GM19397 (cell line): ENCODE data around the gene HES4.
"Not testable (repeated sequence)": the region's sequence is repeated elsewhere in the genome, so short reads cannot be mapped to it uniquely, and the experiment has no call there.

Source experiments
- ATAC-seq: cut with Tn5 transposase; IDR thresholded peaks from one replicate; pipeline ENCODE4 v1.9.1; 2021; ENCODE audit warnings: mild to moderate bottlenecking, moderate library complexity; ENCODE audit not compliant: unreplicated experiment

The HES4 gene

DNA sequence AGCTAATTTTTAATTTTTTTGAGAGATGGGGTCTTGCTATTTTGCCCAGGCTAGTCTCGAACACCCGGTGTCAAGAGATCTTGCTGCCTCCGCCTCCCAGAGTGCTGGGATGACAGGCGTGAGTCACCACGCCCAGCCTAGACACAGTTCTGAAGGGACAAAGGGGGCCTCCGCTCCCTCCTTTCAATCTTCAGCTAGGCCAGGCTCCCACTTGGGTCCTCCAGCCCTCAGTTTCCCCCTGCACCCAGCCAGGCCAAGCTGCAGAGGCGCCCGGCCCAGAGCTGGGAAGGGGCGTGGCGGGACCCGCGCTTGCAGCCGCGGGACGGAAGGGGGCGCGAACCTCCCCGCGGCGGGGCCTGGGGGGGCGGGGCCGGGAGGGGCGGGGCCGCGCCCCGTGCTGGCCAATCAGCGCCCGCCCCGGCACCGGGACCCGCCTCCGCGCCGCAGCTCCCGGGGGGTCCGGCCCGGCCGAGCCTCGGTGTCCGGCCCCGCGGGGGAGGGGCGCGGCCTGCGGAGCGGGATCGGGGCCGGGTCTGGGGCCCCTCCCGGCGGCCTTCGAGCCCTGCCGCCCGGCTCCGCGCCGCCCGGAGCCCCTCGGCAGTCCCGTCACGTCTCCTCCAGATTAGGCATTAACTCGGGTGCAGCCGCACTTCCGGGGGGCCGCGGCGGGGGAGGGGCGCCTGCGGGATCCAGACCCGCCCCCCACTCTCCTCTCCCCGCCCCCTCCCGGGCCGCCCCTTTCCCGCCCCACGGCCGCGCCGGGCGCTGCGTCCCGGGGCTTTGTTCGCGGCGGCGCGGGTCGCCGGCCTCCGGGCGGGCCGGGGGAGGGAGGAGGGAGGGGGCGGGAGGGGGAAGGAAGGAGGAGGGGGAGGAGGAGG, 19.5 kb upstream of the HES4 start:
- ATAC-seq, result peak; percentile 61

DNA sequence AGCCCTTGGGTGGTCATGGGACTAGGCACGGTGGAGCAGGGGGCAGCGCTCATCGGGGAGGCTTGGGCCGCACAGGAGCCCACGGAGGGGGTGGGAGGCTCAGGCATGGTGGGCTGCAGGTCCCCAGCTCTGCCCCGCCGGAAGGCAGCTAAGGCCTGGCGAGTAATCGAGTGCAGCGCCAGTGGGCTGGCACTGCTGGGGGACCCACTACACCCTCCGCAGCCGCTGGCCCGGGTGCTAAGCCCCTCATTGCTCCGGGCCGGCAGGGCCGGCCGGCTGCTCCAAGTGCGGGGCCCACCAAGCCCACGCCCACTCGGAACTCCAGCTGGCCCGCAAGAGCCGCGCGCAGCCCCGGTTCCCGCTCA, 18.4 kb upstream of the HES4 start:
- not testable (repeated sequence) for ATAC-seq

DNA sequence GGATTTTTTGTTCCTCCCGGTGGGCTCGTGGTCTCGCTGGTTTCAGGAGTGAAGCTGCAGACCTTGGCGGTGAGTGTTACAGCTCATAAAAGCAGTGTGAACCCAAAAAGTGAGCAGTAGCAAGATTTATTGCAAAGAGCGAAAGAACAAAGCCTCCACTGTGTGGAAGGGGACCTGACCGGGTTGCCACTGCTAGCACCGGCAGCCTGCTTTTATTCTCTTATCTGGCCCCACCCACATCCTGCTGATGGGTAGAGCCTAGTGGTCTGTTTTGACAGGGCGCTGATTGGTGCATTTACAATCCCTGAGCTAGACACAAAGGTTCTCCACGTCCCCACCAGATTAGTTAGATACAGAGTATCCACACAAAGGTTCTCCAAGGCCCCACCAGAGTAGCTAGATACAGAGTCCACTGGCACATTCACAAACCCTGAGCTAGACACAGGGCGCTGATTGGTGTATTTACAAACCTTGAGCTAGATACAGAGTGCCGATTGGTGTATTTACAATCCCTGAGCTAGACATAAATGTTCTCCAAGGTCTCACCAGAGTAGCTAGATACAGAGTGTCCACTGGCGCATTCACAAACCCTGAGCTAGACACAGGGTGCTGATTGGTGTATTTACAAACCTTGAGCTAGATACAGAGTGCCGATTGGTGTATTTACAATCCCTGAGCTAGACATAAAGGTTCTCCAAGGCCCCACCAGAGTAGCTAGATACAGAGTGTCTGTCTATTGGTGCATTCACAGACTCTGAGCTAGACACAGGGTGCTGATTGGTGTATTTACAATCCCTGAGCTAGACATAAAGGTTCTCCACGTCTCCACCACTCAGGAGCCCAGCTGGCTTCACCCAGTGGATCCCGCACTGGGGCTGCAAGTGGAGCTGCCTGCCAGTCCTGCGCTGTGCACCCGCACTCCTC, 17.8 kb upstream of the HES4 start:
- not testable (repeated sequence) for ATAC-seq

DNA sequence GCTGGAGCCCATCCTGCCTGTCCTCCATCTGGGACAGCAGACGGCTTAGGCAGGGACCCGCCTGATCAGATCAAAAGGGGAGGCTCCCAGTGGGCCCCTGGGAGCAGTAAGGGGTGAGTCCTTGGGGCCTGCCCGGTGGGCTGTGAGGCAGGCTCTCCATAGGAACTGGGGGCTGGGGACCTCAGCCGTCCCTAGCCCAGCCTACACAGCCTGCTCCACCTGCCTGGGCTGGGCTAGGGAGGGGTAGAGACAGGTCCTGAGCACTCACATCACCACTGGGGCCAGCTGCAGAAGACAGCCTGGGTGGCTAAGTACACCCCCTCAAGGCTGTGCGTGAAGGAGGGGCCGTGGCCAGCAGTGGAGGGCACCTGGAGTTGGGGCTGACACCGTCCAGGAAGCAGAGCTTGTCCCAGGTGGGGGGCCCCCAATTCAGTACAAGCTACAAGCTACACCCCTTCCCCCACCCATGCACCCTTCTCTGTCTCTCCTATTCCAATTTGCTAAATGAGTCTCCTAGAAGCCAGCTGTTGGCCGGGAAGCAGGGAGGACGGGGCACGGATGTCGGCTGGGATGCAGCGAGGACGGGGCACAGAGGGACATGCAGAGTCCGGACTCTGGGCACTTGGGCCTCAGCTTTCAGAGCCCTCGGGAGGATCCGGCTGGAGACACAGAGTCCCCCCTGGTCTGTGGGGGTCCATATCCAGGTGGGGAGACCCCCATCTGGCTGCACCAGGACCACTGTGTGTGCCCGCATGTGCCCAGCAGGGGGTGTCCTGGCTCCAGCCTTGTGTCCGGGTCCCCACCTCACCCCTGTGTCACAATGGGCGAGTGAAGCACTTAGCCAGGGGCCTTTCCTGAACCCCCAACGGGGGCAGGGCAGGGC, 15.1 kb upstream of the HES4 start:
- no peak for ATAC-seq

DNA sequence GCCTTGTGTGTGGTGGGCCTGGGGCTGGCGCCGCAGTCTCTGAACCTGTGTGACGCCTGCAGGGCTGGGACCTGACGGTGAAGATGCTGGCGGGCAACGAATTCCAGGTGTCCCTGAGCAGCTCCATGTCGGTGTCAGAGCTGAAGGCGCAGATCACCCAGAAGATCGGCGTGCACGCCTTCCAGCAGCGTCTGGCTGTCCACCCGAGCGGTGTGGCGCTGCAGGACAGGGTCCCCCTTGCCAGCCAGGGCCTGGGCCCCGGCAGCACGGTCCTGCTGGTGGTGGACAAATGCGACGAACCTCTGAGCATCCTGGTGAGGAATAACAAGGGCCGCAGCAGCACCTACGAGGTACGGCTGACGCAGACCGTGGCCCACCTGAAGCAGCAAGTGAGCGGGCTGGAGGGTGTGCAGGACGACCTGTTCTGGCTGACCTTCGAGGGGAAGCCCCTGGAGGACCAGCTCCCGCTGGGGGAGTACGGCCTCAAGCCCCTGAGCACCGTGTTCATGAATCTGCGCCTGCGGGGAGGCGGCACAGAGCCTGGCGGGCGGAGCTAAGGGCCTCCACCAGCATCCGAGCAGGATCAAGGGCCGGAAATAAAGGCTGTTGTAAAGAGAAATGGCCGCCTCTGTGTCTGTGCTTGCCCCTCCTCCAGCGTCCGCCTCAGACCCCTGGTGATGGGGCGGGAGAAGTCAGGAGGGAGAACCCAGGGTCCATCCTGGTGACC, 14.2 kb upstream of the HES4 start:
- ATAC-seq, result peak; percentile 4

DNA sequence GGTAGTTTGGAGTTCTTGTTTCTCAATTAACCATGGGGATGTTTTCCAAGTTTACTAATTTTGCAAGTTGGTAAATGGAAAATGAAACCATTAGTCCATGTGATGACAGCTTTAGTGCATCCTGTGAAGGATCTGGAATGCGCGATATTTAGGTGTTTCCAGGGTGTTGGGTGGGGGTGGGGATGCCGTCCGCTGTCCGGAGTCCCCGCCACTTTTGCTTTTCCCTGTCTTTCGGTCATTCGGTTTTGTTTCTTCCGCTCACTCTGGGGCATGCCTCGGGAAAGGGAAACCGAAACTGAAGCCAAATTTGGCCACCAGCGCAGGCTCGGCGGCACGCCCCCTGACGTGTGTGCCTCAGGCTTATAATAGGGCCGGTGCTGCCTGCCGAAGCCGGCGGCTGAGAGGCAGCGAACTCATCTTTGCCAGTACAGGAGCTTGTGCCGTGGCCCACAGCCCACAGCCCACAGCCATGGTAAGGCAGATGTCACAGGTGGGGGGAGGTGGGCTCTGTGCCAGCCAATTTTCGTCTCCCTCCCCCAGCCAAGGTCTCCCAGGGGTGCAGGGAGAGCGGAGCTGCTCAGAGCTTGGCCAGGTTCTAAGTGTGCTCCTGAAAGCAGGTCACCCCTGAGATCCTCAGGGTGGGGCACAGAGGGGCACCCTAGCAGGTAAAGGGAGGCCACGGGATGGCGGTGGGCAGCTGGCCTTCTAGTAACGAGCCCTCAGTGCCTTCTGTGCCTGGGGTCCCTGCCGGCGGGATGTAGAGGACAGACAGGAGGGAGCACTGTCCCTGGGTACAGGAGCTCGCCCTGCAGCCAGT, 13.4 kb upstream of the HES4 start, which contains the start of gene ISG15:
TSS of gene ISG15 (plus strand) at position 393 of the 817 bp plus-strand sequence. CDS start at position 470, 77 bp downstream.
- ATAC-seq, result peak; percentile 70

DNA sequence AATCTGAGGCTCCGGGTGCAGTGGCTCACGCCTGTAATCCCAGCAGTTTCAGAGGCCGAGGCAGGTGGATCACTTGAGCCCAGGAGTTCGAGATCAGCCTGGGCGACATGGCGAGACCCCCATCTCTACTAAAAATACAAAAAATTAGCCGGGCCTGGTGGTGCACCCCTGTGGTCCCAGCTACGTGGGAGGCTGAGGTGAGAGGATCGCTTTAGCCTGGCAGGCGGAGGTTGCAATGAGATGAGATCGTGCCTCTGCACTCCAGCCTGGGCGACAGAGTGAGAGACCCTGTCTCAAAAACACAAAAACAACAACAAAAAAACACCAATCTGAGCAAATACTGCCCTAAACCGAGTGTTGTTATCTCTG, 12.8 kb upstream of the HES4 start:
- not testable (repeated sequence) for ATAC-seq

DNA sequence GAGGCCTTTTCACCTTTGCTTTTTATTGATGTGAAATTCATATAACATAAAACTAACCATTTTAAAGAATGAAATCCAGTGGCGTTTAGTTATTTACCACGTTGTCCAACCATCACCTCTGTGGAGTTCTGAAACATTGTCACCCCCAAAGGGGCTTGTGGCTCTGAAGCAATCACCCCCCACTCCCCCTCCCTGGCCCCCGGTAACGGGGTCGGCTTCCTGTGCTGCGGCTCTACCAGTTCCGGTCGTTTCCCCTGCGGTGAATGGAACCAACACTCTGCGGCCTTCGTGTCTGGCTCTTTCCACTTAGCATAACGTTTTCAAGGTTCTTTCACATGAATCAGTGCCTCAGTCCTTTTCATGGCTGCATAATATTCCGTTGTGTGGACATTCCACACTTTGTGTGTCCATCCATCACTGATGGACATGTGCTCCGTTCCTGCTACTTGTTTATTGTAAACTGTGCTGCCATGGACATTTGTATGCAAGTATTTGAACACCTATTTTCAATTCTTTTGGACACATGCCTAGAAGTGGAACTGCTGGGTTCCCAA, 11.6 kb upstream of the HES4 start:
- no peak for ATAC-seq

DNA sequence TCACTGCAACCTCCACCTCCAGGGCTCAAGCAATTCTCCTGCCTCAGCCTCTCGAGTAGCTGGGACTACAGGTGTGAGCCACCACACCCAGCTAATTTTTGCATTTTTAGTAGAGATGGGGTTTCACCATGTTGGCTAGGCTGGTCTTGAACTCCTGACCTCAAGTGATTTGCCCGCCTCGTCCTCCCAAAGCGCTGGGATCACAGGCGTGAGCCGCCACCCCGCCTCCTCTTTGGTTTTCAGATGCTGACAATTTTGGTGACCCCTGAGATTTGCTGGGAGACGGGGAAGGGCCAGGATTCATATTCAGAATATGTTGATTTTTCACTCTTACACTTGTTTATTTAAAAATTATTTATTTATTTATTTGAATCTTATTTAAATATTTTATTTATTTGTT, 10.2 kb upstream of the HES4 start:
- not testable (repeated sequence) for ATAC-seq

DNA sequence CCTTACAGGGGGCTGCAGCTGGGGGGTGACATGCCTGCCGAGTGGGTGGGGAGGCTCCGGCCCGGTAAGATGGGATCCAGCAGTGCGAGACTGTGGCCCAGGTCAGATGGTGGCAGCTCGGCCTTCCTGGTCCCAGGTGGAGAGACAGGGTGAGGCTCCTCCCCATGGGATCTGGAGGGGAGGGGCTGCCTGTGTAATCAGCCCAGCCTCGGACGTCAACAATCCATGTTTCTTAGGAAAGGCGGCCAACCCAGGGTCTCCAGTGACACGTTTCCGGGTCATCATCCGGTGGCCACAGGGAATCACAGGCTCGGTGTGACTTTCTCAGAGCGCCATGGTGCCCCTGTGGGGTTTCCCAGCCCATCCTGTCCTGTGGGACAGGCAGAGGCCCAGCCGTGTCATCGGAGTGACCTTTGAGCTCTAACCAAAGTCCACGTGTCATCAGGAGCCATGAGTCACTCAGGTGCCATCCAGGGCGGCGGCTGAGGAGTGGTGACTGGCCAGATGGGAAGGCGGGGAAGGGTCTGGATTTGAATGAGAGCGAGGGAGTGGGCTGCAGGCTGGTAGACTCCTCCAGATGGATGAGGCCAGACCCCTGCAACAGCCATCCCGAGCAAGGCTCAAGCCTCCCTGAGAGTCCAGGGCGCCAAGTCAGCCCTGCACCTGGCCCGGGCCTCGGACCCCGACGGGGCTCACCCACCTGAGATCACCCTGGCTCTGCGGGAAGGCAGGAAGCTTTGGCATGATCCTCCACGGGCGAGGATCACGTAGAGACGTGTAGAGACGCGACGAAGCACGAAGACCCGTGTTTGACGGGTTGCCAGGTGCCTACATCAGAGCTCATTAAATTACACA, 6.6 kb upstream of the HES4 start:
- ATAC-seq, result no peak

DNA sequence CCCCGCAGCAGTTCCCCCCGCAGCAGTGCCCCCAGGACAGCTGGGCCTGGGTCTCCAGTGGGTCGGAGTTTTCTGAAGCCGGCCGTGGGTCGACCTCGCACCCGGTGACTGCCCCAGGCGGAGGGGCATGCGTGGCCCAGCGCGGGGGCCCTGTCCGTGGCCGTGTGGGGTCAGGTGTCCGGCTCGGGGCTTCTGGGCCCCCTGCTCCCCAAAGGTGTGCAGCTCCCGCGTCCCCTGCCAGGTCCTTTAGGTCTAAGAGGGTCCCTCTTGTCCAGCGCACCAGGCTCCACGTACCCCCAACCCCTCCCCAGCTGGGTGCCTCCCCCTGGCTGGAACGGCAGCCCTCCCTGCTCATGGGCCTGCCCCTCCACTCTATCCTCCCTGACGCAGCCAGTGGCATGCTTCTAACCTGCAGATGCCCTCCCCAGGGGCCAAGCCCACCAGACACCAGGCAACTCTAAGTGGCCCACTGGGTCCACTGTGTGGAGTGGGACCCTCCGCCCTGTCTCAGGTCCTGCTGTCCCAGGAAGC, 5.9 kb upstream of the HES4 start:
- no peak for ATAC-seq

DNA sequence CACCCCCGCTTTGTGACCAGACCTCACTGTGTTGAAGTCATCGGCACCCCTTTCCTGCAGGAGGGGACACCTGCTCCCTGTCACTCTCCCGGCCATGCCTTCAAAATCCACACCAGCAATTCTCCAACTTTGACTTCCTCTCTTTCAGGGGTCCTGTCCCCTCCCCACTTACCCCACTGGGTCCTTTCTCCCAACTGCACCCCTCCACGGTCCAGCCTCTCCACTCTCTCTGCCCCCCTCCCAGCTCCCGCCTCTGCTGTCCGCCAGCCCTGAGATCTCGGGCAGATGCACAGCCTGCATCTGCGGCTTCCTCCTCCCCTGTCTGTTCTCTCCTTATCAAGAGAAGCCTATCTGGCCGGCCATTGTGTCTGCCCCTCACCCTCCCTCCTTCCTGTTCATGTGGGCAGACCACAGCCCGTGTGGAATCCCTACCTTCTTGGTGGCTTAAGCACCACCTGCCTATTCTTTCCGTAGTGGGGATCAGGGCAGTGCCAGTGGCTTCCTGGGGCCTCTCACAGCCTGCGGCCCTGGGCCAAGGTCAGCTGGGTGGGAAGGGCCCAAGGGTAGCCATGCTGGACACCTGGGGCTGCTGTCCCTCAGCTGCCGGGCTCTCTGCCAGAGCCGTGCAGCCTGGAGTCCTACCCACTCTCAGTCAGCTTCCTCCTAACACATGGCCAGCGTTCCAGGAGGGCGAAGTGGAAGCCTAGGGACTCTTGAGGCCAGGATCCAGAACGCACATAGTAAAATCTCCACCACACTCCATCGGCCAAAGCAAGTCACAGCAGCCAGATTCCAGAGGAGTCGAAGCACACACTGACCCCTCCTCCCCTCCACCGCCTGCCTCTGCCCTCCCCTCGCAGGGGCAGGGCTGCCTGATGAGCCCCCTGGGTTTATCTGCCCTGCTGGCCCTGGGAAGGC, 5.1 kb upstream of the HES4 start:
- no peak for ATAC-seq

DNA sequence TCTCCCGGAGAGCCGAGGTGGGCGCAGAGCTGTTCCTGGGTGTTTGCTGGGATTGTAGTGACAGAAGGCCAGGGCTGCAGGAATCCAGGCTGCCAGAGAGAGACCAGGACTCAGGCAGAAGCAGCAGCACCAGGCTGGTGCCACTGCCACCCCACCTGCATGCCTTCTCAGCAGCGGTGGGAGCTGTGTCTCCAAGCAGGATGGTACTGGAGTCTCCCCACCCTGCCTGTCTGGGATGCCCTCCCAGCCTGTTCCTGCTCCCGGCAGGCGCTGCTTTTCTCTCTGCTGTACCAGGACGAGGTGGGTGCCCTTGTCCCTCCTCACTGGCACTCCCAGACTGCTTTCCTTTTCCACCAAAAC, 4.5 kb upstream of the HES4 start:
- ATAC-seq, result no peak

DNA sequence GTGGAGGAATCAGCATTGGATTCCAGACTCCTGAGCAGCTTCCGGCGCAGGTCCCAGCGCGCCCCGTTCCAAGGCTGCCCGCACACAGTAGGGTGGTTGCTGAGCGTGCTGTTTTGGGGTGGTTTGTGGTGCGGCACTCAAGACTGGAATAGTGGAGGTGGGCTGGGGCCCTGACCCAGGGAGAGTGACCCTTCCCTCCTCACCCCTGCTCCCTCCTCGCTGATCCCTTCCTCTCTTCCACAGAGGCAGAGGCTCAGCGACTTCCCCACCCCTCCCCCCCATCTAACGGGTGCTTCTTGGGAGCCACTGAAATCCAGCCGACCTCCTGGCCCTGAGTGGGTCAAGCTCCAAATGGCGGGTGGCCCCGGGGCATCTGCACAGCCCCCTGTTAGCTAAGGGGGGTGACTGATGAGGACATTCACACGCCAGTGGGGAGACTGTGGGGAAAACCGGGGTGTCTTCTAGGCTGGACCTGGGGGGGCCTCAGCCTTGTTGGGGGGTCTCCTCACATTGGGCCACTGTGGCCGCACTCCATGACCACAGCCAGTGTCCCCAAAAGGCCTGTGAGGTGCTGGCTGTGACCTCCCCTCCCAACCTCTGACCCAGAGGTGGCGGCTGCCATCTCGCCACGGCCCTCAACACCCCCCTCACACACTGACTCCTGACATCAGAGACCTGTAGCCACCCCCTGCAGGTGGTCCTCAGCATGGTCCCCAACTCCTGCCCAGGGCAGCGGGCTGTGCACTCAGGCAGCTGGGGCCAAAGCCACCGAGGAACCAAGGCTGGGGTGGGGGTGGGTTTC, 3.9 kb upstream of the HES4 start:
- no peak for ATAC-seq

DNA sequence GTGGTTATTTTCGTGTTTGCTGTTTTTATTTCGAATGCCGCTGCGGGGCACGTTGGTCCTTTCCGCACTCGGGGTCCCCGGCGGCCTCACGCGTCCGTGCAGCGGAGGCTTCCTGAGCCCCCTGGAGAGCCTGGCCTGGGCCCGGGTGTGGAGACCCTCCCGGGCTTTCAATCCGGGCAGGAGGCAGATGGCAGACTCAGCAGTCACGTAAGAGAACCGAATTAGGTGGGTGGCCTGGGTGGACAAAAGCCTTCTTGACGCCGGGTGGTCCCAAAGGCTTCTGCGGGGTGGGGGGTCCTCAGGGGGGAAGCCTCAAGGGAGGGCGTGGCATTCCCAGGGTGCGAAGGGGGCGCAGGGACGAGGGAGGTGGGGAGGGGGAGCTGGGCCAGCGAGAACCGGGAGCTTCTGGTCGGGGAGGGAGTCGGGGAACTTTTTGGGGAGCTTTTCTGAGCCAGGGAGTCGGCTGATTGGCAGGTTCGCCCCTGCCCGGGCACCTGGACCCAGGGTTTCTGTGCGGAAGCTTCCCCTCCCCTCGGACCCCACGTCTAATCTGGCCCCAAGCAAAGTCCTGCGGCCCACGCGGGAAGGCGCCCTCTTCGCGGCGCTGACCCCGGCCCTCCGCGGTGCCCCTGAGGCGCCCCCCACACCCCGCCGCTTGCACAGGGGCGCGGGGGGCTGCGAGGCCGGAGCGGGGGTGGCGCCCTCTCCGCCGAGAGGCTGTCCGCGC, 1.3 kb upstream of the HES4 start:
- no peak for ATAC-seq
